CD4-positive, alpha-beta T cell (primary cell): ENCODE results near the gene CLN5. TPM values are rescaled to one million over a fixed set of nuclear protein-coding genes. Genes with fewer than 3 reads are reported as not detected.

Experiments
- ATAC-seq: fragments of 200-7000 bp; cut with Tn5 transposase; one replicate; pipeline ENCODE4 v1.10.0; 2022; ENCODE audit warnings: mild to moderate bottlenecking; ENCODE audit not compliant: poor library complexity
- CTCF ChIA-PET: fragments of 350-600 bp; sonication (Branson Sonifier 250); formaldehyde crosslinking; loops from one replicate; lab custom pipeline; 2021; ENCODE audit warnings: antibody characterized with exemption, inconsistent platforms; lab: Charles Lee
- POLR2A ChIA-PET: fragments of 350-600 bp; sonication (Branson Sonifier 250); formaldehyde crosslinking; loops from one replicate; lab custom pipeline; 2021; ENCODE audit warnings: antibody characterized with exemption, inconsistent platforms; lab: Charles Lee
- DNase-seq, 14 experiments: peaks; one replicate each; pipeline ENCODE4 v3.0.0-alpha.2; 2013 to 2020; ENCODE audit warnings: mixed read lengths in 2 of 14
- H3K27ac ChIP-seq, 2 donors: one replicate each; pipeline versions ENCODE4 v1.5.1 to v1.7.0; 2013; ENCODE audit warnings: low read length in 2 of 2, low read depth in 1 of 2, mild to moderate bottlenecking in 1 of 2
- H3K27me3 ChIP-seq, 2 experiments: 1 replicate in 1 of 2; 2 replicates in 1 of 2; pipeline versions ENCODE4 v1.6.1 to v1.7.0; 2013; ENCODE audit warnings: low read length in 2 of 2, control low read depth in 1 of 2, mild to moderate bottlenecking in 1 of 2, moderate library complexity in 1 of 2; ENCODE audit not compliant: insufficient read depth in 2 of 2, control insufficient read depth in 1 of 2
- H3K36me3 ChIP-seq: one replicate; pipeline ENCODE4 v1.6.1; 2013; ENCODE audit warnings: low read length, control low read depth; ENCODE audit not compliant: insufficient read depth
- H3K4me1 ChIP-seq: one replicate; pipeline ENCODE4 v1.6.1; 2013; ENCODE audit warnings: low read length, control low read depth; ENCODE audit not compliant: insufficient read depth
- H3K4me3 ChIP-seq: one replicate; pipeline ENCODE4 v1.5.1; 2013; ENCODE audit warnings: mild to moderate bottlenecking, low read length, moderate library complexity
- H3K9me3 ChIP-seq, 2 experiments: 1 replicate in 1 of 2; 2 replicates in 1 of 2; pipeline versions ENCODE4 v1.6.1 to v1.7.0; 2013; ENCODE audit warnings: low read length in 2 of 2, mild to moderate bottlenecking in 2 of 2, control low read depth in 1 of 2, moderate library complexity in 1 of 2; ENCODE audit not compliant: control insufficient read depth in 1 of 2, insufficient read depth in 1 of 2
- H3K27ac Mint-ChIP-seq: one replicate; pipeline ENCODE4 v1.8.0; 2020; ENCODE audit warnings: mixed read lengths
- H3K27me3 Mint-ChIP-seq: one replicate; pipeline ENCODE4 v1.8.0; 2021; ENCODE audit warnings: mixed read lengths
- H3K36me3 Mint-ChIP-seq: one replicate; pipeline ENCODE4 v1.8.0; 2021; ENCODE audit warnings: low read depth, mixed read lengths
- H3K4me1 Mint-ChIP-seq: one replicate; pipeline ENCODE4 v1.8.0; 2021; ENCODE audit warnings: low read depth, mixed read lengths
- H3K4me3 Mint-ChIP-seq: one replicate; pipeline ENCODE4 v1.8.0; 2020; ENCODE audit warnings: mild to moderate bottlenecking, mixed read lengths
- H3K9me3 Mint-ChIP-seq: one replicate; pipeline ENCODE4 v1.8.0; 2020; ENCODE audit warnings: mixed read lengths
- intact Hi-C, 2 experiments: fragments of 100-400 bp; cut with DNase I in 1 of 2; cut with micrococcal nuclease in 1 of 2; formaldehyde crosslinking; loops; one replicate each; pipeline versions ENCODE4 v1.15.1 to v1.9.0; 2023 to 2025; cut with DNase I, micrococcal nuclease
- total RNA-seq, 174 experiments: library from RNA in 2 of 174; stranded (reverse) in 2 of 174; gene quantifications; one replicate each; pipeline ENCODE4 v1.2.3 and lab custom pipeline; 2021 to 2026
- TF ChIP-seq, protein P1 (sequence below): fragments of 200-600 bp; IDR thresholded peaks from one replicate; pipeline ENCODE4 v1.8.0; 2022; ENCODE audit warnings: antibody characterized with exemption, mild to moderate bottlenecking

Gene CLN5
- total RNA-seq, 2 experiments from 2014 or later, result 37.4 to 42.9 TPM

- Histone ChIP-seq H3K36me3 (peaks cover 15% of the 10 kb centered on the region), H3K9me3 (no peaks in the 10 kb centered on the region), H3K27ac (peak within 1 kb of the TSS; percentile 89 to 98), H3K4me3 (peak within 1 kb of the TSS; percentile 90), H3K27me3 (no peaks in the 10 kb centered on the region), H3K4me1 (peaks cover 32% of the 10 kb centered on the region)
- intact Hi-C loops, result loop anchor here (2.0 to 10.0 kb wide), 6 partner anchors 34 to 1482 kb away; partner anchors contain the start of genes MYCBP2 (in 2 of the 2), SLAIN1 (in 2 of the 2), CLN5 (in 1 of the 2) and UCHL3 (in 1 of the 2)
- Mint-ChIP-seq H3K27ac (peak within 1 kb of the TSS; percentile 93), H3K27me3 (no peaks in the 10 kb centered on the region), H3K4me3 (peak within 1 kb of the TSS; percentile 100), H3K9me3 (no peaks in the 10 kb centered on the region), H3K36me3 (peaks cover 47% of the 10 kb centered on the region), H3K4me1 (peaks cover 60% of the 10 kb centered on the region)
- ChIA-PET POLR2A (interaction anchor here (0.7 to 5.3 kb wide), 34 partner anchors 8 to 1700 kb away, joined by 3 to 211 read pairs (median 5); partner anchors contain the start of genes CLN5, COMMD6, KCTD12 and MYCBP2), CTCF (interaction anchor here (0.8 to 3.1 kb wide), 7 partner anchors 11 to 140 kb away, joined by 3 to 14 read pairs (median 3); partner anchors contain the start of gene CLN5)
- DNase-seq, result peak; percentile 70 to 93 (median 81)
- peak; percentile 62 for ATAC-seq
- TF ChIP-seq, protein P1, sequence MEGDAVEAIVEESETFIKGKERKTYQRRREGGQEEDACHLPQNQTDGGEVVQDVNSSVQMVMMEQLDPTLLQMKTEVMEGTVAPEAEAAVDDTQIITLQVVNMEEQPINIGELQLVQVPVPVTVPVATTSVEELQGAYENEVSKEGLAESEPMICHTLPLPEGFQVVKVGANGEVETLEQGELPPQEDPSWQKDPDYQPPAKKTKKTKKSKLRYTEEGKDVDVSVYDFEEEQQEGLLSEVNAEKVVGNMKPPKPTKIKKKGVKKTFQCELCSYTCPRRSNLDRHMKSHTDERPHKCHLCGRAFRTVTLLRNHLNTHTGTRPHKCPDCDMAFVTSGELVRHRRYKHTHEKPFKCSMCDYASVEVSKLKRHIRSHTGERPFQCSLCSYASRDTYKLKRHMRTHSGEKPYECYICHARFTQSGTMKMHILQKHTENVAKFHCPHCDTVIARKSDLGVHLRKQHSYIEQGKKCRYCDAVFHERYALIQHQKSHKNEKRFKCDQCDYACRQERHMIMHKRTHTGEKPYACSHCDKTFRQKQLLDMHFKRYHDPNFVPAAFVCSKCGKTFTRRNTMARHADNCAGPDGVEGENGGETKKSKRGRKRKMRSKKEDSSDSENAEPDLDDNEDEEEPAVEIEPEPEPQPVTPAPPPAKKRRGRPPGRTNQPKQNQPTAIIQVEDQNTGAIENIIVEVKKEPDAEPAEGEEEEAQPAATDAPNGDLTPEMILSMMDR, result no peak
These were observed 35.2 kb downstream of the CLN5 start, which contains the start of gene FBXL3 for GRCh38 chr13:77026861-77027621. FBXL3 (minus strand) TSS chr13:77027159; CDS start chr13:77021860, 5,299 bp downstream.

DNA sequence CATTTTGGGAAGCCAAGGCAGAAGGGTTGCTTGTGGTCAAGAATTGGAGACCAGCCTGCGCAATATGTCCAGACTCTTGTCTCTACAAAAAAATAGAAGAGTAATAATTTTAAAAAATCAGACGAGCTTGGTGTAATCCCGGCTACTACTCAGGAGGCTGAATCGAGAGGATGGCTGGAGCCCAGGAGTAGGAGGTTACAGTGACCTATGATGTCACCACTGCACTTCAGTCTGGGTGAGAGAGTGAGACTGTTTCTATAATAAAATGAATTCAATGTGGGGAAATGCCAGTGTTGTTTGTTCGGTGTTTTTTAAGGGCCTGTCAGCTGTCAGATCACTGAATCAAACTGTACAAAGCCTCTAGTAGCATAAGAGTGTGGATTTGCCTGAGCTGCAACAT is 36.3 kb downstream of the CLN5 start:
- H3K9me3 ChIP-seq, result no peaks in the 10 kb centered on the region
- CTCF ChIA-PET, result interaction anchor here (1.0 kb wide), 1 partner anchor 28 kb away, joined by 3 read pairs; no protein-coding TSS in a partner anchor
- H3K36me3 ChIP-seq, result peaks cover 9% of the 10 kb centered on the region

DNA sequence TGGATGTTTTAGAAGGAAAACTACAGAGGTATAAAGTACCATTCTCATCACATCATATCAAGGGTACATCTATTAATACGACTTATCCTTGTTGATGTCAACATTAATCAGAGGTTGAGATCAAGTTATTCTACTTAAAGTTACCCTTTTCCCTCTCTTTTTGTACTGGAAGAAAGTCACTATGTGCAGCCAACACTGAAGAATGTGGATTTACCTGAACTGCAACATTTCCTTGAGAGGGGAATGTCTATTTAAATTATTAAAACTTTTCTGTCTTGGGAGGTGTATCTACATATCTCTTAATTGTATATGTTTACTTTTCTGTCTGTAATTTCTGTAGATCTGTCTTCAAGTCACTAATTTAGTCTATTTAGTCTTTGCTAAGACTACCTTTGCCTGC is 37.6 kb downstream of the CLN5 start:
- Mint-ChIP-seq H3K4me3 (no peak overlapping the region), H3K27ac (no peak overlapping the region), H3K27me3 (no peaks in the 10 kb centered on the region), H3K36me3 (peaks cover 25% of the 10 kb centered on the region), H3K9me3 (no peaks in the 10 kb centered on the region), H3K4me1 (peaks cover 36% of the 10 kb centered on the region)
- ATAC-seq (no peak), DNase-seq (no peak)
- Histone ChIP-seq H3K9me3 (no peaks in the 10 kb centered on the region), H3K36me3 (peaks cover 4% of the 10 kb centered on the region), H3K27ac (no peak overlapping the region), H3K4me1 (peaks cover 16% of the 10 kb centered on the region), H3K27me3 (no peaks in the 10 kb centered on the region), H3K4me3 (no peak overlapping the region)
- ChIA-PET POLR2A (no interaction called here), CTCF (no interaction called here)
- TF ChIP-seq, protein P1, result no peak
- intact Hi-C loops, result loop anchor here (5.0 to 10.0 kb wide), 5 partner anchors 137 to 1485 kb away; partner anchors contain the start of genes MYCBP2 (in 2 of the 2), SLAIN1 (in 2 of the 2) and UCHL3 (in 1 of the 2)

More for the DNA sequence above, 36.3 kb downstream of the CLN5 start:
- H3K4me3 ChIP-seq, result no peak overlapping the region
- no peaks in the 10 kb centered on the region for H3K9me3 Mint-ChIP-seq
- peaks cover 49% of the 10 kb centered on the region for H3K4me1 Mint-ChIP-seq
- peak overlapping the region; percentile 96 for H3K4me3 Mint-ChIP-seq
- no peak for DNase-seq
- no peak for ATAC-seq
- no peak overlapping the region for H3K27ac ChIP-seq
- peaks cover 20% of the 10 kb centered on the region for H3K4me1 ChIP-seq
- H3K27ac Mint-ChIP-seq, result peak overlapping the region; percentile 93
- intact Hi-C loops, result loop anchor here (5.0 to 10.0 kb wide), 5 partner anchors 136 to 1483 kb away; partner anchors contain the start of genes MYCBP2 (in 2 of the 2), SLAIN1 (in 2 of the 2) and UCHL3 (in 1 of the 2)
- POLR2A ChIA-PET, result interaction anchor here (2.3 to 5.3 kb wide), 6 partner anchors 12 to 301 kb away, joined by 21 to 211 read pairs (median 26); partner anchors contain the start of gene CLN5
- no peaks in the 10 kb centered on the region for H3K27me3 Mint-ChIP-seq
- TF ChIP-seq, protein P1, result no peak
- no peaks in the 10 kb centered on the region for H3K27me3 ChIP-seq
- H3K36me3 Mint-ChIP-seq, result peaks cover 36% of the 10 kb centered on the region
